Renal cortical epithelial cell (primary cell): Measurements from ENCODE around the gene STAC. TPM values are rescaled to one million over a fixed set of nuclear protein-coding genes. Genes with fewer than 3 reads are reported as not detected.

Experiments
- DNase-seq: peaks from one replicate; pipeline ENCODE4 v3.0.0-alpha.2; 2011; ENCODE audit warnings: low read depth
- total RNA-seq: library from RNA; depleted of rRNA; stranded (reverse); fragments of >200 nt; gene quantifications from 2 replicates; pipeline ENCODE4 v1.2.3, GENCODE V29; 2014

The STAC gene
- total RNA-seq, 1 donor from 2014 or later, result 22.4 TPM

- DNase-seq, result no peak
Observed at GRCh38 chr3:36595511-36595910, 215.2 kb downstream of the STAC start.

DNA sequence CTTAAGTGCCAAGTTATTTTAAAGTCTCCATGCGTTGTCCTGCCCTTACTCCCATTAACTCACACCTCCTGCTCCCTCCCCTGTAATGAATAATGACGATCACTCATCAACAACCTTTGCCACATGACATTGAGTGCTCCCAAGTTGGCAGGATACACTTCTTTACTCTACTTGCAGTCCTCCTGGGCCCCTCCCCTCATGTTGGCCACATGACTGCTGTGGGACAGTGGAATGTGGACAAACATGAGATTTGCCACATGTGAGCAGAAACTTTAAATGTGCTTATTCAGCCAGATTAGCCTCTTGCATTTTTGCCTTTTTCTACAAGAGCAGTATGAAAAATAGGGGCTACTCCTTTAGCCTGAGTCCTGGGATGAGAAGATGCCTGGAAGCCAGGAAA, 216.1 kb downstream of the STAC start:
- peak; percentile 21 for DNase-seq

DNA sequence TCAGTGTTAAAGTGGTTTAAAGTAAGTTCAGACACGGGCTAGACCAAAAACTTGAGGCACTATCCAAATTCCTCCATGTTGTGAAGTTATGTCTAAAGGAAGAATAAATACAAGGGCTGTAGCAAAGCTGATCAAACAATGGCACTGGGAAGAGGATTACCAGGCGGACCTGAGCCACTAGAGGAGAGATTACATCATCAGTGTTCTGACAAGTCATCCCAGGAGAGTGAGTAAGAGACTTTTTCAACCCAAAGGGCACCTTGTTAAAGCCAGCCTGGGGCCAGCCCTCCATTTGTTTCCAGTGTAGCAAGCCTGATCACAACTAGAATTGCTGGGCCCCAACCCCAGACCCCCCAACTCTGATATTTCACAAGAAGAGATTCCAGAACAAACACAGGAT, 217.1 kb downstream of the STAC start:
- peak; percentile 77 for DNase-seq
